Measurements from ENCODE around the gene CYP27B1.

The CYP27B1 gene

GRCh38 chr12:57727758-57728395, 39.0 kb downstream of the CYP27B1 start:
- no peak for TF ChIP-seq CTCF (IDR thresholded peaks at IDR 0.05; ENCODE audit: low read depth, low read length)
- no peak overlapping the region for H3K4me3 ChIP-seq (ENCODE audit: low read depth, low read length)

- peak overlapping the region; percentile 88 for H3K4me3 ChIP-seq (ENCODE audit: low read depth, low read length)
- TF ChIP-seq CTCF (IDR thresholded peaks at IDR 0.05; ENCODE audit: low read depth, low read length): peak; percentile 39
Measured at GRCh38 chr12:57726884-57727757, 39.8 kb downstream of the CYP27B1 start.

DNA sequence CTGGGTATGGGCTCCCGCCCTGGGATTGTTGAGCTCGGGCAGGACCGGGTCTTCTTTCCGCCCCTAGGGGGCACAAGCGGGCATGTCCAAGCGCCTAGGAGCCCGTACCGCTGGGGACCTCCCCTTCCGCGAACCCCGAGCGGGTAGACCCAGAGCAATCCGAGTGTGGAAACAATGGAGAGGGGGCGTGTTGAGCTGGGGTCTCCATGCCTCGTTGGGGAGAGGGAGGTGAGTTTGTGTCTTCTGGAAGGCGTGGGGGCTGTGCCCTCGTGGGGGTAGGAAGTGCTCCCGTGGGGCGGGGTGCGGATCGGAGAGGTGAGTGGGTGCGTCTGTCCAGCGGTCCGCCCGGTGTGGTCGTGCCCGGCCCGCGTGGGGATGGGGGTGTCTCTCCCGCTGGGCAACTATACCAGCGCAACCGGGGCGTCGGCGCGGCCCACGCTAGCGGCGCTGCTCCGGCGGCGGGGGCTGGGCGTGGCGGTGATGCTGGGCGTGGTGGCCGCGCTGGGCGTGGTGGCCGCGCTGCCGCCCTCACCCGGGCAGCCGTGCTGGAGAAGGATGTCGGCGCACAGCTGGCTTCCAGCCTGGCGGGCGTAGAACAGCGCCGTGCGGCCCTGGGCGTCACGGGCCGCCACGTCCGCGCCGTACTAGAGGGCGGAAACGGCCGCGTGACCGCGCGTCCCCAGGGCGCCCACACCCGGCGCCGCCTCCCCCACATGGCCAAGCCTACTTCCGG, 40.6 kb downstream of the CYP27B1 start:
- H3K4me3 ChIP-seq (ENCODE audit: low read depth, low read length): peak overlapping the region; percentile 88
- peak; percentile 94 for TF ChIP-seq CTCF (IDR thresholded peaks at IDR 0.05; ENCODE audit: low read depth, low read length)

- TF ChIP-seq CTCF (IDR thresholded peaks at IDR 0.05; ENCODE audit: low read depth, low read length): no peak
- H3K4me3 ChIP-seq (ENCODE audit: low read depth, low read length): peak overlapping the region; percentile 88
Measured at GRCh38 chr12:57725851-57726150, 41.1 kb downstream of the CYP27B1 start.

GRCh38 chr12:57724936-57725740, 41.7 kb downstream of the CYP27B1 start:
- TF ChIP-seq CTCF (IDR thresholded peaks at IDR 0.05; ENCODE audit: low read depth, low read length): no peak
- H3K4me3 ChIP-seq (ENCODE audit: low read depth, low read length): no peak overlapping the region

GRCh38 chr12:57724003-57724935, 42.6 kb downstream of the CYP27B1 start:
- H3K4me3 ChIP-seq (ENCODE audit: low read depth, low read length): no peak overlapping the region
- TF ChIP-seq CTCF (IDR thresholded peaks at IDR 0.05; ENCODE audit: low read depth, low read length): no peak
